ENCODE results near the gene RAD51B. TPM values are rescaled to one million over a fixed set of nuclear protein-coding genes. Genes with fewer than 3 reads are reported as not detected.

RAD51B gene
- total and polyA plus RNA-seq, 4 donors, result 2.5 to 95.0 (median 9.6) TPM

GRCh38 chr14:68307790-68308168, 488.2 kb downstream of the RAD51B start:
- no peak for TF ChIP-seq CTCF (IDR thresholded peaks at IDR 0.05; ENCODE audit: control extremely low read depth, extremely low read depth)
- ATAC-seq (ENCODE audit: insufficient read depth, low FRiP score), result no peak
- Histone ChIP-seq H3K9ac (ENCODE audit: insufficient read depth in 1 of 2, low read length in 2 of 2) (peak overlapping the region in 1 of 2 donors; percentile 76), H3K36me3 (ENCODE audit: control insufficient read depth in 4 of 4, insufficient read depth in 4 of 4, low read length in 4 of 4) (no peaks in the 10 kb centered on the region), H3K9me3 (ENCODE audit: control insufficient read depth in 4 of 4, insufficient read depth in 3 of 4, low read length in 3 of 4) (no peaks in the 10 kb centered on the region), H3K4me3 (no peak overlapping the region), H3K27me3 (ENCODE audit: control insufficient read depth in 3 of 3, insufficient read depth in 3 of 3, low read length in 2 of 3) (no peaks in the 10 kb centered on the region), H3K4me1 (ENCODE audit: control insufficient read depth in 5 of 5, insufficient read depth in 5 of 5, low read length in 5 of 5) (peaks cover 2 to 60% (median 20%) of the 10 kb centered on the region in 5 donors), H3K27ac (ENCODE audit: low read depth in 1 of 2, low read length in 1 of 2) (no peak overlapping the region)
- peak in 2 of 3 donors; percentile 96 to 97 for DNase-seq
- WGBS, 2 donors, result 60 to 68% methylated on average over 4 of the region's 4 CpGs

GRCh38 chr14:68308726-68309520, 489.3 kb downstream of the RAD51B start:
- Histone ChIP-seq H3K9me3 (ENCODE audit: control insufficient read depth in 4 of 4, insufficient read depth in 3 of 4, low read length in 3 of 4) (no peaks in the 10 kb centered on the region), H3K27me3 (ENCODE audit: control insufficient read depth in 3 of 3, insufficient read depth in 3 of 3, low read length in 2 of 3) (no peaks in the 10 kb centered on the region), H3K4me1 (ENCODE audit: control insufficient read depth in 5 of 5, insufficient read depth in 5 of 5, low read length in 5 of 5) (peaks cover 2 to 72% (median 28%) of the 10 kb centered on the region in 5 donors), H3K4me3 (no peak overlapping the region), H3K9ac (ENCODE audit: insufficient read depth in 1 of 2, low read length in 2 of 2) (peak overlapping the region in 1 of 2 donors; percentile 27), H3K36me3 (ENCODE audit: control insufficient read depth in 4 of 4, insufficient read depth in 4 of 4, low read length in 4 of 4) (no peaks in the 10 kb centered on the region), H3K27ac (ENCODE audit: low read depth in 1 of 2, low read length in 1 of 2) (no peak overlapping the region)
- DNase-seq, result peak in 2 of 3 donors; percentile 51 to 54
- WGBS, 2 donors, result 71 to 75% methylated on average over 6 of the region's 6 CpGs
- no peak for ATAC-seq (ENCODE audit: insufficient read depth, low FRiP score)
- no peak for TF ChIP-seq CTCF (IDR thresholded peaks at IDR 0.05; ENCODE audit: control extremely low read depth, extremely low read depth)

- ATAC-seq (ENCODE audit: insufficient read depth, low FRiP score) (no peak), DNase-seq (peak in 1 of 3 donors; percentile 27)
- no peak for TF ChIP-seq CTCF (IDR thresholded peaks at IDR 0.05; ENCODE audit: control extremely low read depth, extremely low read depth)
- H3K9ac ChIP-seq (ENCODE audit: insufficient read depth in 1 of 2, low read length in 2 of 2), result no peak overlapping the region
- H3K36me3 ChIP-seq (ENCODE audit: control insufficient read depth in 4 of 4, insufficient read depth in 4 of 4, low read length in 4 of 4), result no peaks in the 10 kb centered on the region
- no peak overlapping the region for H3K4me3 ChIP-seq
- no peaks in the 10 kb centered on the region for H3K9me3 ChIP-seq (ENCODE audit: control insufficient read depth in 4 of 4, insufficient read depth in 3 of 4, low read length in 3 of 4)
- no peaks in the 10 kb centered on the region for H3K27me3 ChIP-seq (ENCODE audit: control insufficient read depth in 3 of 3, insufficient read depth in 3 of 3, low read length in 2 of 3)
- H3K27ac ChIP-seq (ENCODE audit: low read depth in 1 of 2, low read length in 1 of 2), result no peak overlapping the region
- H3K4me1 ChIP-seq (ENCODE audit: control insufficient read depth in 5 of 5, insufficient read depth in 5 of 5, low read length in 5 of 5), result peaks cover 2 to 72% (median 28%) of the 10 kb centered on the region in 5 donors
- 35 to 66% methylated on average over 2 of the region's 2 CpGs for WGBS, 2 donors
These were observed 490.0 kb downstream of the RAD51B start for GRCh38 chr14:68309616-68310015.
